NCI-H1436 treated with DMSO at 0.1 percent for 48 hours (cell line): ENCODE data around the gene UCK2.

ENCODE experiments used
- DNase-seq: peaks from one replicate; lab custom pipeline; 2025; lab: John Stamatoyannopoulos, UW

Gene UCK2

DNA sequence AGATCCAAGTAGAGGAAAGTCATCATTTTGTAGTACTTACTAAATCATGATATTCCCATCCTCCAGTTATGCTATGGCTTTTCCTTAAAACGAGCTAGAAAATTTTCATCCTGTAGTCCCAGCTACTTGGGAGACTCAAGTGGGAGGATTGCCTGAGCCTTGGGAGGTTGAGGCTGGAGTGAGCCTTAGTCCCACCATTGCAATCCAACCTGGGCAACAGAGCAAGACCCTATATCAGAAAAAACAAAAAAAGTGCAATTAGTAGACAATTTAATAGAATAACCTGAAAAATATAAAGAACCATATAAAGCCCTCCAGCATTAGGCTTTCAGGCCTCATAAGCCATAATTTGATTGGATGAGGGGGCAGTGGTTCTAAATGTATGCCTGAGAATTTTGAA, 6.8 kb downstream of the UCK2 start:
- no peak for DNase-seq

DNA sequence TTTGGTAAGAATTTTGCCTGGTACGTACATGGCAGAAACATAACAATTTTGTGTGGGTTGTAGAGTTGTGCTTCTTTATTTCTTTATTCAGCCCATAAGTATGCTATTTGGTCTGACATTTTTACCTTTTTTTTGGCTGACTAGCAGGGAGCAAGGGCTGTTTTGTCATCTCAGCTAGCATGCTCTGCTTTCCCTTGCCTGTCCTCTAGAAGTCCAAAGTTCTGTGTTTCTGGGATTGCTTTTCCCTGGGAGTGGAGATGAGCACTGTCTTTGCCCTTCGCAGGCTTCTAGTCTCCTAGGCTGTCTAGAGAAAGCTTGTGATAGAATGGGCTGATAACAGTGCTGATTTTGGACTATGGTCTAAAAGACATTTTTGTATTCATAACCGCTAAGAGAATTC, 7.5 kb downstream of the UCK2 start:
- DNase-seq, result no peak

DNA sequence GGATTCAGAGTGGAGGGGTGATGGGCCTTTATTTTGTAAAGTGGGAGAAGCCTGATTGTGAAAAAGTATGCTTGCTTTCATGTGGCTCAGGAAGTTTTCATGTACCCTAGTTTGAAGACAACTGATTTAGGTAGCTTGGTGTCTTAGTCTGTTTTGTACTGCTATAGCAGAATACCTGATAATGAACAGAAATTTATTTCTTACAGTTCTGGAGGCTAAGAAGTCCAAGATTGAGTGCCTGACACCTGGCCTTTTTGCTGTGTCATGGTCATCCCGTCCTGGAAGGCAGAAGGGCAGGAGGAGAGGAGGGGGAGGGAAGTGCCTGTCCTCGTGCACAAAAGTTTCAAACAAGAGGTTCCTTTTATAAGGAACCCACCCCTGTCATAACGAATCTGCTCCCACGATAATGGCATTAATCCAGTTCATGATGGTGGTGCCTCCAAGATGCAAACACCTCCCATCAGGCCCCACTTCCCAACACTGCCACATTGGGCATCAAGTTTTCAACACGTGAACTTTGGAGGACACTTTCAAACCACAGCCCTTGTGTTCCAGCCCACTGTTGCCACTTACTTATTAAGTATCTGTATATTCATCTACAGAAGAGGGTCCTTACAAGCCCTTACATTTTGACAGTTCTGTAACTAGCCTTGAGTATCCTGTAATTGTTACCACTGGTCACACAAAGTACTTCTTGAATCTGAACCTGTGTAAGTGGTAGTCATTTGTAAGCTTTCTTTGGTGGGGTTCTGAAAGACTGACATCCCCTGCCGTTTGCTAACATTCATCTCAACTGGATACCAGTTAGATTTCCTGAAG, 9.5 kb downstream of the UCK2 start:
- no peak for DNase-seq

DNA sequence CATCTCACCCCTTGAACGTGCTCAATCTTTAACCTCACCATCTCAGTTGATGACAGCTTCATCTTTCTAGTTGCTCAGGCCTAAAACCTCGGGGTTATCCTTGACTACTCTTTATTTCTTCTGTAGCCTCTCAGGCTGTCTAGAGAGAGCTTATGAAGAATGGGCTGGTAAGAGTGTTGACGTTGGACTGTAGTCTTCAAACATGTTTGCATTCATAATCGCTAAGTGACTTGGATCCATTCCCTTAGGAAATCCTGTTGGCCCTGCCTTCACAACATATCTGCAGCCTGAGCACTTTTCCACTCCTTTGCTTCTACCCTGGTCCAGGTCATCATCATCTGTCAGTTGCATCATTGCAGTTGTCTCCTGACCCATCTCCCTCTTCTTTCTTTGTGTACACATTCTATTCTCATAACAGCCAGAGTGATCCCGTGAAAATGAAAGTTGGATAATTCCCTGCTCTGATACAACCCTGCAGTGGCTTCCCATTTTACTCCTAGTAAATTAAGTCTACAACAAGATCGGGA, 10.5 kb downstream of the UCK2 start:
- no peak for DNase-seq

DNA sequence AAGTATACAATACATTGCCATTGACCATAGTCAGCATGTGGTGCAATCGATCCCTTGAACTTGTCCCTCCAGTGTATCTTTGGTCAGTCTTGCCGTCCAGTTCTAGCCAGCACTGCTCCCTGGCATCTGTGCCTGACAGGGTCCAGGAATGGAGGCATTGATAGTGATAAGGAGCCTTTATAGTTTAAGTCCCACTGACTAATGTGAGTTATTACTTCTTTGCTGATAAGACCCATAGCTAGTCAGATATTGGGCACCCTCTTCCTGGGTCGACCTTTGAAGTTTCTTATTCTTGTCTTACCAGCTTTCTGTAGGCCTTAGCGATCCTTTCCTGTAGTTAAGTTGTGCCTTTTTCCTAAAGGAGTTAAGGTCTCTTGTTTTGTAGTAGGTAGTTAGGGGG, 13.0 kb downstream of the UCK2 start:
- no peak for DNase-seq

DNA sequence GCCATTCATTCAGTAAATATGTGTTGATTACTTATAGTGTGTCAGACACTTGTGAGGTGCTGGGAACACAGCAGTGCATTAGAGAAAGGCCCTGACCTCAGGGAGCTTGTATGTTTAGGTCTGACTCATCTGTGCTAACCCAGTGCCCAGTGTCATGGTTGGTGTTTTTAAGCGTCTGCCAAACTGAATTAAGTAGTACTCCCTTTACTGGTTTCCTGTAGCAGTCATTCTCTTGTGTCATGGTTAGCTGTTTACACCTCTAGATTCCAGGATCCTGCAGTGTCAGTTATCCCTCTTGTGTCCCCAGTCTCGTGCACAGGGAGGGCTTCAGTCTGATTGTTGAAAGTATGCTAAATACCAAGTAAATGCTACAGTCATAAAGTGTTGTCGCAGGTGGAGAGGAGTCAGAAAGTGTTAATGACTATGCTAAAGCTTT, 14.2 kb downstream of the UCK2 start:
- DNase-seq, result no peak

DNA sequence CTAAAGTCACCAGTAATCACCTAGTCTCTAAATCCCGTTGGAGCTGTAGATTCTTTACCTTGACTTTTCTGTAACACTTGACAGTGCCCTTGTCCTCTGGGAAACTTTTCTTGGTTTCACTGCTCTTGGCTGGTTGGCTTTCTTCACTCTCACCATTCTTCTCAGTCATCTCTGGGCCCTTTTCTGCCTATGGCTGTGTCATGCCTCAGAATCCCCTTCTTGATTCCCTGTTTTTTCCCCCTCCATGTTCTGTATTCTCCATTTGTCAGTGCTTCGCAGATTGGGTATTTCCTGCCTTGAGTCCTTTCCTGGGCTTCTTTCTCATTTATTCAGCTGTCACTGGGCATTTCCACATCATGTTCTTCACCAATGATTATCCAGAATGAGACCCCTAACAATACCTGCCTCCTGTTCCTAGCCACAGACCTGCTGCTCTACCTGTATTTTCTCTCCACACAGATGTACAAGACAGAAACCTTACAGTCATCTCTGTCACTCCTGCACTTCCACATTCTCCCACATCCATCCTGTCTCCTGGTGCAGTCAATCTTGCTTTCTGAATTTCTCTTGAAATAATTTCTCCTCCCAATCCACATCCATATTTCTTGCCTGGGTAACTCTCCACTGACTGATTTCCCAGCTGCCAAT, 14.7 kb downstream of the UCK2 start:
- no peak for DNase-seq

DNA sequence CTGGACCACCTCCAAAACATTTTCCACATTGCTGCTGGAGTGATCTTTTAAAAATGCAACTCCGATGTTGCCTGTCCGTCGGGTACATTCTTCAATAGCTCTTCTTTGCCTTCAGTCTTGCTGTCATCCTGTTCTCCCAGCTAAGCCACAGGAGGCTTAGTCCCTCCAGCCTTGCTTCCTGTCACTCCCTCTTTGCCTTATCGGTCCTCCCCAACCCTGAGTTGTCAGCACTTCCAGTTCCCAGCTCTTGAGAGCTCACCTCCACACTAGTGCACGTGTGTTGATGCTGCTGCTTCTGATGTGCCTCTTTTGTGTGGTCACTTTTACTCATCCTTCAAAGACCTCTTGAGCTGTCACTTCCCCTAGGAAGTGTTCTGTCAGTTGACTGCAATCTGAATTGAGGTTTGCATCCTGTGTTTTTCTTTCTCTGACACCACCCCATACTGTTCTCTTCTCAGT, 15.3 kb downstream of the UCK2 start:
- no peak for DNase-seq

DNA sequence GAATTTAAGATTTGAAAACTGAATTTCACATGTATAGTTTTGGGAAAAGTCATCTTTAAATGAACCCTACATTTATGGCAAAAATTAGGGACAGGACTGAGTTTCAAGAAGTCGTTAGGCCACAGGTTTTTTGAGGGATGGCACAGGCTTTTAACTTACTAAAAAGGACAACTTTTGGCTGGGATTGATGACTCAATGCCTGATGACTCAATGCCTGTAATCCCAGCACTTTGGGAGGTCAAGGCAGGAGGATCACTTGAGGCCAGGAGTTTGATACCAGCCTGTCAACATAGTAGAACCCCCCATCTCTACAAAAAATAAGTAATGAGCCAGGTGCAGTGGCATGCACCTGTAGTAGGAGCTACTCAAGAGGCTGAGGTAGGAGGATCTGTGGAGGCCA, 15.9 kb downstream of the UCK2 start:
- no peak for DNase-seq

DNA sequence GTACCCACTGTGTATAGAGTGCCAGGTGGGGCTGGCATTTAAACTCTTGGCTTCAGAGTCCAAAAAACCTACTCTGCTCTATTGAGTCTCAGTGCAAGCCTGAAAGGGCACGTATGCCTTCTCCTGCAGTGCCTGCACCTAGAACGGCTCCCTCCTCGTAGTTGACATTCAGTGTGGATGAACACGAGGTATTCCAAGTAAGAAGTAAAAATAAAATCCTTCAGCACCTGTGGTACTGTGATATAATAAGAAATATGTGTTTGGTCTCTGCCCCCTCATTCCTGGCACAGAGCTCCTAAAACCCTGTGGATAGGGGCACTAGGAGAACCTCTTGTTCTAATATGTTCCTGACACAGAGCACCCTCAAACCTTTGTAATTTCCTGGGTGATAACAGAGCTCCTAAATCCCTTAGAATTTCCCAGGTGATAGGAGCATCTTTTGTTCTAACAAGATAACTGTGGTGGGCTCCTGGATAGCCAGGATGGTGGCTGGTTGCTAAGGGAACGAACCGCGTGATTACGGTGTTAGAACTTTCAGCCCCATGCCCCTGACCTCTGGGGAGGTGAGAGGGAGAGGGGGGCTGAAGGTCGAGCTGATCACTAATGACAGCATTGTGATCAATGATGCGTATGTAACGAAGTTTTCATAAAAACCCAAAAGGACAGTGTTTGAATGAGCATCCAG, 16.8 kb downstream of the UCK2 start:
- no peak for DNase-seq

DNA sequence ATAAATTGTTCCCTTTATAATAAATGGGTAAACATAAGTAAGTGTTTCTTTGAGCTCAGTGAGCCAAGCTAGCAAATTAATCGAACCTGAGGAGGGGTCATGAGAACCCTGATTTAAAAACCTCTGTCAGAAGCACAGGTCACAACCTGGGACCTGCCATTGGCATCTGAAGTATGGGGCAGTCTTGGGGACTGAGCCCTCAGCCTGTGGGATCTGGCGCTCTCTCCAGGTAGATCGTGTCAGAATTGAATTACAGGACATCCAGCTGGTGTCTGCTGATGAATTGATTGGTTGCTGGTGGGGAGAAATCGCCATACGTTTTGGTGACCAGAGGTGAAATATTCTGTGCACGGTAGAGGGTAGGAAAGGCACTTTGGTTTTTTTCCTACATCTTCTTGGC, 17.5 kb downstream of the UCK2 start:
- DNase-seq, result no peak

DNA sequence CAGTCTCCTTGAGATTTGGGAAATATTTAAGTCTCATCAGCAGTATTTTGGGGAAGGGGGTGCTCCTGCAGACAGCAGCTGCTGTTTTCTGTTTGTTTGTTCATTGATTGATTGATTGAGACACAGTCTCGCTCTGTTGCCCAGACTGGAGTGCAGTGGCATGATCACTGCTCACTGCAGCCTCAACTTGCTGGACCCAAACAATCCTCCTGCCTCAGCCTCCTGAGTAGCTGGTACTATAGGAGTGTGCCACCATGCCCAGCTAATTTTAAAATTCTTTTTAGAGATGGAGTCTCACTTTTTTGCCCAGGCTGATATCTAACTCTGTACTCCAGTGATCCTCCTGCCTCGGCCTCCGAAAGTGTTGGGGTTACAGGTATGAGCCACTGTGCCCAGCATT, 18.2 kb downstream of the UCK2 start:
- no peak for DNase-seq

DNA sequence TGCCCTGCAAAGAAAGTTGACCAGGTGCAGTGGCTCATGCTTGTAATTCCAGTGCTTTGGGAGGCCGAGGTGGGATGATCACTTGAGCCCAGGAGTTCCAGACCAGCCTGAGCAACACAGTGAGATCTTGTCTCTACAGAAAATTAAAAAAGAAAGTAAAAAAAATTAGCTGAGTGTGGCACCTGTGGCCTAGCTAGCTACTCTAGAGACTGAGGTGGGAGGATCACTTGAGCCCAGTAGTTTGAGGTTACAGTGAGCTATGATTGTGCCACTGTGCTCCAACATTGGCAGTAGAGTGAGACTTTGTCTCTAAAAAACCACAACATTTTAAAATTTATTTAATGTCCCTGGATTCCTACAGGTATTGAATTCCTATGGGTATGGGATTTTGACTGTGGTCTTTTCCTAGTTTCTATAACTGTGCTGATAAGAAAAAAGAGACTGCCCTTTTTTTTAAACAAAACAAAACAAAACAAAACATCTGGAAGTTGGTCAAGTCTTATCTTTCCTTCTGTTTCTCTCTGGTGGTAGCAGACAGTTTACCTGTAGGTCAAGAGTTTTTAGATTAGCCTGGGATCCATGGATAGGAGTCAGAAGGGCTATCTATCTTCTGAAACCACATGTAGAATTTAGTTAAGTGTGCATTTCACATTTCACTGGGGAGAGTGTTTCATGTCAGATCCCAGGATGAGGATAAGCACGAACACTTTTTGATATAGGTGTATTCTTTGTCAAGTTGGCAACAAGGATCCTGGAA, 18.8 kb downstream of the UCK2 start:
- no peak for DNase-seq

DNA sequence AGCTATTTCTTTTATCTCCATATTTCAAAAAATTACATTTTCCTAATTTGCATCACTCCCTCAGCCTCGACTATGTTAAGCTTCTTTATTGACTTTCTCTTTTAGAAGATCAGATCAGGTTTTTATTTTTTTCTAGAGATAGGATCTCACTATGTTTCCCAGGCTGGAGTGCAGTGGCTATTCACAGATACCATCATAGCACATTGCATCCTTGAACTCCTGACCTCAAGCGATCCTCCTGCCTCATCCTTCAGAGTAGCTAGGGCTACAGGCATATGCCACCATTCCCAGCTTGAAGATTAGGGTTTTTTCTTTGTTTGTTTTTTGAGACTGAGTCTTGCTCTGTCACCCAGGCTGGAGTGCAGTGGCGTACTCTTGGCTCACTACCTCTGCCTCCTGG, 20.1 kb downstream of the UCK2 start:
- DNase-seq, result no peak

DNA sequence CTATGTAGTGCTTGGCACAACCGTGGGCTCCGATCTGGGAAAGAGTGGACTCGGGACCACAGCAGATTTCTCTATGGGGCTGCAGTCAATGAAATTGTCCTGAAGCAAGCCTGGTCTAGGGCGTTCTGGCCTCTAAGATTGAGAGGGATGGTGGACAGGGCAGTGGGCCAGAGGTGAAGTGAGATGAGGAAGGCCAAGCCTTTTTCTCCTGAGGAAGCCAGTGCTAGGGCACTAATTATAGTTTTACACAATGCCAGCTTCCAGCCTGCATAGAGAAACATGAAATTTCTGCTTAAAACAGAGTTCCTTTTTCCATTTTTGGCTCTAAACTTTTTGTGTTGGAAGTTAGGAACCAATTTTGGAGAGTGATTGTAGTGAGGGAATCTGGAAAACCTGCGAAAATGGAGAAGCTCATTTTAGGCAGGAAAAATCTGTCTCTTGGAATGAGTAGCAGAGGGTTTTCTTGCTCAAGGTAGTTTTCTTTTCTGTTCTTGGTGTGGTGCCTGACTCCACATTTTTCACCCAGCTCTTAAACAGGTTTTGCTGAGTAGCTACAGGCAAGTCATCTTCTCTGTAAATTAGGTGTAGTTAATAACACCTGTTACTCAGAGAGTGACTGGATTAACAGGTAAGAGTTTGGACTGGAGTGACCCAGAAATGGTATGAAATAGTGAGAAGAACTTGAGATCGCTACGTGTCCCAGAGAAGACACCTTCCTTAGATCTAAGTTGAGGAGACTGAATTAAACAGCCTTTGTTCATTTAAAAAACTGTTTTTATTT, 22.1 kb downstream of the UCK2 start:
- DNase-seq, result no peak

DNA sequence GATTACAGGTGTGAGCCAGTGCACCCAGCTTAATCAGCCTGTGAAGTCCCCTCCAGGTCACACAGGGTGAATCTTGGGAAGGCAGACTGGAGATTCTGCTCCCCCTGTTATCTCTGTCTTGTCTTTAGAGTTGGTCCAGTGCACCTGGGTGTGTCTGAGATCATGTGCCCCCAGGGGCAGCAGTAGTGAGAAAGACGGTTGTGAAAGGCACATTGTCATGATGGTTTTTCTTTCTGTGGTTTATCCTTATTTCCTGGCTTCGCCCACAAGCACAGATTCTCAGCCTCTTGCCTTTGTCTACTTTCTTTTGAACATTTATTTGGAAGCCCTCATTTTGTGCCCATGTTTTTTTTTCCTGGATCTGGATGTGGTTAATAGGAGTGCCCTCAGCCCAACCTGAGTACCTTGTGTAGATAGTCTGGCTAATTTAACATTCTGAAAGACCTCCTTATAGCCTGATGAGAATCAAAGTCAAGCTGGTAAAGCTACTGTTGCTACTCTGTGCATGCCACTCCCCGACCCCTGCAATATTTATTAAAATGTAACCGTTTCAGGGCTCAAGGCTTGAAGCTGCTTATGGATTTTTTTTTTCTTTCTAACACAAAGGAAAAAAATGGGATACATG, 23.7 kb downstream of the UCK2 start:
- DNase-seq, result no peak

DNA sequence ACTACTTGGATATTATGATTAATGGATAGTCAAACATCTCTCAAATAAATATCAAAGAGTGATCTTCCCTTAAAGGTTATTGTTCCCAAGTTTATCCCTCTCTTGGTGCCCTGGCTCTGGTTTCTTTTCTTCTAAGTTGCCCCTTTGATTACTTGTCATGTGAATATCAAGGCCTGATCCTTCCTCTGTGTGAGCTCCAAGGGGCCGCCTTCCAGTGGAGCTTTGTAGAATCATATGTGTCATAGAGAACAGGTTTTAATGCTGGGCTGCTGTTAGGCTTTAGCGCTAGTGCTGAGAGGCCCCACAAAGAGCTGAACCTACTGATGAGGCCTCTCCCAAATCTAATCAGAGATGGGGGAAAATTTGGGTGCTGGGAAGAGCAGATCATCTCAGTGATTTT, 25.5 kb downstream of the UCK2 start:
- no peak for DNase-seq

DNA sequence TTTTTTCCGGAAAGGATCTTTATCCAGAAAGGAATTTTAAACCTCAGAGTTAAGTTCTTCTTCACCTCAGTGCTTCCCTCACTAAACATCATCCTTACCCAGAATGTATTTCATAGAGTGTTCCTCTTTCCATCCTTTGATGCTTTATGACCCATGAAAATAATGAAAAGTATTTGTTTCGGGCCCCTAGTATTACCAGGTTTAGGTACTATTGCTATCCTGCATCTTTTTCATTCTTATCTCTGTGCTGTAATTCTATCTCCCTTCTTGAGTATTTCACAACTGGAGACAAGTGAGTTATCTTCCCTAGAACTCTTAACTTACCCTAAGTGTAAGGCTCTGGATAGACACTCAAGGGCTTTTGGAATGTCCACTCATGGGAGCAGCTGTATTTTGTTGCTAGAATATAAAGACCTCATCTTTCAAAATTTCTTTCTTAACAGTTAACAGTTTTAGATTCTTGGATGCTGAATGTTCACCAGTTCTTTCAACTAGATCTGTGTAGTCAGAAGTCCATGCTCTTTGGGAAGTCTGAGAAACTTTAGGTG, 26.2 kb downstream of the UCK2 start:
- DNase-seq, result no peak

DNA sequence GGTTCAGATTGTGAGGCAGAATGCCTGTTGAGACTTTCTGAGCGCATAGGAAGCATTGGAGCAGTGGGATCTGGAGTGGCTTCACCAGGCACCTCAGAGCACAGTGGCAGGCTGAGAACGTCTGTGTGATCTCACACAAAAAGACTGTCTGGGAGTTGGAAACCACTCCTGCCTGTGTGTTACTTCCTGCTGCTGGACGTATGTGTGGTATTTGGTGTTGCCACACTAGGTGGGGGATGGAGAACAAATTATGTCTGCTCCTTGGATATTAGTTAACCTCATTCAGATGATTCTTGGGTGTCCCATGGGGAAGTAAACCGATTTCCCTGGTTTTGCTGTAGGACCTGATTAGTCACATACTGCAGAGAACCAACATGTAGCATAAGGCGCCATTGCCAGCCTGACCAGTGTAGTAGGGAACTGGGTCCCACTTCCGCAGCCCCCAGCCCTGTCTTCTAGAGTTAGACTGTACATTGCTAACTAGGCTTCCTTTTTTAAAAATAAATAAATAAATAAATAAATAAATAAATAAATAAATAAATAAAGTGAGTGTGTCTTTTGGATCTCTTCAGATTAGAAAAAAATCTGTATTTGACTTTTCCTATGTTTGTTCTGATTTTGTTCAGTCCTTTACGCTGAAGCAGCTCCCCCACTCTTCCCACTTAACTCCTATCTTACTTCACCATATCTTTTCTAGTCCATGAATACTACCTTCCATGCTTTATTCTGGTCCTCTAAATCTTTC, 26.9 kb downstream of the UCK2 start:
- no peak for DNase-seq
